ENCODE data around the gene LPP.

- TF ChIP-seq CTCF (IDR thresholded peaks at IDR 0.05) (no peak), POLR2A (IDR thresholded peaks at IDR 0.05) (no peak)
Measured at GRCh38 chr3:188407158-188407880, 253.4 kb downstream of the LPP start.
